Panc1 (cell line): ENCODE measurements around the gene CSE1L. TPM values are rescaled to one million over a fixed set of nuclear protein-coding genes. Genes with fewer than 3 reads are reported as not detected.

ENCODE experiments used
- ATAC-seq: fragments of 200-7000 bp; cut with Tn5 transposase; 2 replicates; pipeline ENCODE4 v1.9.1; 2020; ENCODE audit warnings: mild to moderate bottlenecking, moderate library complexity
- BruUV-seq: library from RNA; stranded (reverse); fragments of 400-500 nt; replicated peaks from 2 replicates; lab custom pipeline; 2021; lab: Mats Ljungman, UMichigan
- CTCF ChIA-PET: fragments of 300-600 bp; sonication (Branson Sonifier 250); formaldehyde crosslinking; loops from one replicate; lab custom pipeline; 2022; ENCODE audit warnings: antibody characterized with exemption; lab: Charles Lee
- POLR2A ChIA-PET: fragments of 300-600 bp; sonication (Branson Sonifier 250); formaldehyde crosslinking; loops from one replicate; lab custom pipeline; 2022; ENCODE audit warnings: antibody characterized with exemption; lab: Charles Lee
- DNase-seq: peaks from one replicate; pipeline ENCODE4 v3.0.0-alpha.2; 2010; ENCODE audit warnings: low read depth, low spot score
- H3K27ac ChIP-seq: 2 replicates; pipeline ENCODE4 v1.5.1; 2011; ENCODE audit warnings: mild to moderate bottlenecking, low read length, inconsistent platforms
- H3K27me3 ChIP-seq: fragments of 200-500 bp; sonication (Bioruptor generic); 2 replicates; pipeline ENCODE4 v1.6.0; 2014; ENCODE audit warnings: low read length, inconsistent platforms; ENCODE audit not compliant: control insufficient read depth, insufficient read depth
- H3K36me3 ChIP-seq: fragments of 200-500 bp; sonication (Bioruptor generic); 2 replicates; pipeline ENCODE4 v1.5.1; 2014; ENCODE audit warnings: inconsistent platforms, mild to moderate bottlenecking, low read length, moderate library complexity; ENCODE audit not compliant: control insufficient read depth, insufficient read depth
- H3K4me1 ChIP-seq: 2 replicates; pipeline ENCODE4 v1.5.1; 2011; ENCODE audit warnings: inconsistent platforms, mild to moderate bottlenecking, low read length, moderate library complexity; ENCODE audit not compliant: control insufficient read depth, insufficient read depth
- H3K4me3 ChIP-seq, 2 experiments: 2 replicates each; pipeline ENCODE4 v1.5.1; 2011 to 2012; ENCODE audit warnings: low read depth in 2 of 2, low read length in 2 of 2, mild to moderate bottlenecking in 2 of 2, inconsistent platforms in 1 of 2, moderate library complexity in 1 of 2
- H3K9me3 ChIP-seq: fragments of 200-500 bp; sonication (Bioruptor generic); 2 replicates; pipeline ENCODE4 v1.5.1; 2014; ENCODE audit warnings: low read depth, mild to moderate bottlenecking, inconsistent platforms, low read length, moderate library complexity; ENCODE audit not compliant: control insufficient read depth, insufficient read depth
- POLR2AphosphoS5 ChIP-seq: IDR thresholded peaks from 2 replicates; pipeline ENCODE4 v1.6.1; 2012; ENCODE audit warnings: mild to moderate bottlenecking, low read depth, low read length, moderate library complexity
- SIN3A ChIP-seq: IDR thresholded peaks from 2 replicates; pipeline ENCODE4 v1.6.1; 2012; ENCODE audit warnings: low read depth, mild to moderate bottlenecking, low read length, moderate library complexity, borderline replicate concordance; ENCODE audit not compliant: insufficient read depth
- TCF7L2 ChIP-seq: IDR thresholded peaks from 2 replicates; pipeline ENCODE4 v1.6.1; 2011; ENCODE audit warnings: mild to moderate bottlenecking, low read depth, low read length, inconsistent platforms
- in situ Hi-C: cut with HindIII; loops from 2 replicates; pipeline ENCODE4 v1.10.0; 2016; ENCODE audit warnings: low sequenced_read_pairs, low pct_unique_long_range_greater_than_20kb
- intact Hi-C: fragments of 100-400 bp; cut with micrococcal nuclease; formaldehyde crosslinking; loops from one replicate; pipeline ENCODE4 v1.10.0; 2022; ENCODE audit not compliant: unreplicated experiment
- total RNA-seq: library from RNA; stranded (reverse); gene quantifications from one replicate; pipeline ENCODE4 v1.2.1, GENCODE V29; 2021; ENCODE audit not compliant: unreplicated experiment
- TF ChIP-seq, protein P1 (sequence below): fragments of 450-650 bp; IDR thresholded peaks from 2 replicates; pipeline ENCODE4 v1.5.1; 2017; ENCODE audit warnings: mild to moderate bottlenecking
- TF ChIP-seq, protein P2 (sequence below), 2 experiments: IDR thresholded peaks; 2 replicates each; pipeline ENCODE4 v1.6.1; 2011 to 2012; ENCODE audit warnings: low read depth in 2 of 2, control low read depth in 1 of 2, low read length in 1 of 2, mild to moderate bottlenecking in 1 of 2, moderate library complexity in 1 of 2; ENCODE audit not compliant: insufficient read depth in 1 of 2

CSE1L gene
- total RNA-seq, 1 experiment from 2014 or later, result 133 TPM

DNA sequence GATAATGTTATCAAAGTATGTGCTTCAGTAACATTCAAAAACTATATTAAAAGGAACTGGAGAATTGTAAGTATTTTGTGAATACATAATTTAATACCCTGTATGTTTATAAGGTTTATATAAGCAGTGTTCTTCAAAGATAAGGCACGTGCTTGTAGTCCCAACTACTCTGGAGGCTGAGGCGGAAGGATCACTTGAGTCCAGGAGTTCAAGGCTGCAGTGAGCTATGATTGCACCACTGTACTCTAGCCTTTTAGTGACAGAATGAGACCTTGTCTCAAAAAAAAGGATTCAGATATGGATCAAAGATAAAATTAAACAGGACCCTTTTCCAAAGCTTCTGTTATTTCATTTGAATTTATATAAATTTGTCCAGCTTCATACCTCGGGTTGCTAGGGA lies 17.2 kb downstream of the CSE1L start:
- Histone ChIP-seq H3K4me1 (no peaks in the 10 kb centered on the region), H3K27me3 (no peaks in the 10 kb centered on the region), H3K27ac (no peak overlapping the region), H3K9me3 (no peaks in the 10 kb centered on the region), H3K4me3 (no peak overlapping the region), H3K36me3 (peaks cover 46% of the 10 kb centered on the region)
- intact Hi-C loops, result no loop called here
- ChIA-PET CTCF (interaction anchor here (0.6 kb wide), 1 partner anchor 137 kb away, joined by 3 read pairs; no protein-coding TSS in a partner anchor), POLR2A (interaction anchor here (0.6 kb wide), 1 partner anchor 35 kb away, joined by 3 read pairs; no protein-coding TSS in a partner anchor)
- no peak for DNase-seq
- TF ChIP-seq, protein P1, sequence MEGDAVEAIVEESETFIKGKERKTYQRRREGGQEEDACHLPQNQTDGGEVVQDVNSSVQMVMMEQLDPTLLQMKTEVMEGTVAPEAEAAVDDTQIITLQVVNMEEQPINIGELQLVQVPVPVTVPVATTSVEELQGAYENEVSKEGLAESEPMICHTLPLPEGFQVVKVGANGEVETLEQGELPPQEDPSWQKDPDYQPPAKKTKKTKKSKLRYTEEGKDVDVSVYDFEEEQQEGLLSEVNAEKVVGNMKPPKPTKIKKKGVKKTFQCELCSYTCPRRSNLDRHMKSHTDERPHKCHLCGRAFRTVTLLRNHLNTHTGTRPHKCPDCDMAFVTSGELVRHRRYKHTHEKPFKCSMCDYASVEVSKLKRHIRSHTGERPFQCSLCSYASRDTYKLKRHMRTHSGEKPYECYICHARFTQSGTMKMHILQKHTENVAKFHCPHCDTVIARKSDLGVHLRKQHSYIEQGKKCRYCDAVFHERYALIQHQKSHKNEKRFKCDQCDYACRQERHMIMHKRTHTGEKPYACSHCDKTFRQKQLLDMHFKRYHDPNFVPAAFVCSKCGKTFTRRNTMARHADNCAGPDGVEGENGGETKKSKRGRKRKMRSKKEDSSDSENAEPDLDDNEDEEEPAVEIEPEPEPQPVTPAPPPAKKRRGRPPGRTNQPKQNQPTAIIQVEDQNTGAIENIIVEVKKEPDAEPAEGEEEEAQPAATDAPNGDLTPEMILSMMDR, result no peak
- TF ChIP-seq TCF7L2 (no peak), SIN3A (no peak), POLR2AphosphoS5 (no peak)
- TF ChIP-seq, protein P2, sequence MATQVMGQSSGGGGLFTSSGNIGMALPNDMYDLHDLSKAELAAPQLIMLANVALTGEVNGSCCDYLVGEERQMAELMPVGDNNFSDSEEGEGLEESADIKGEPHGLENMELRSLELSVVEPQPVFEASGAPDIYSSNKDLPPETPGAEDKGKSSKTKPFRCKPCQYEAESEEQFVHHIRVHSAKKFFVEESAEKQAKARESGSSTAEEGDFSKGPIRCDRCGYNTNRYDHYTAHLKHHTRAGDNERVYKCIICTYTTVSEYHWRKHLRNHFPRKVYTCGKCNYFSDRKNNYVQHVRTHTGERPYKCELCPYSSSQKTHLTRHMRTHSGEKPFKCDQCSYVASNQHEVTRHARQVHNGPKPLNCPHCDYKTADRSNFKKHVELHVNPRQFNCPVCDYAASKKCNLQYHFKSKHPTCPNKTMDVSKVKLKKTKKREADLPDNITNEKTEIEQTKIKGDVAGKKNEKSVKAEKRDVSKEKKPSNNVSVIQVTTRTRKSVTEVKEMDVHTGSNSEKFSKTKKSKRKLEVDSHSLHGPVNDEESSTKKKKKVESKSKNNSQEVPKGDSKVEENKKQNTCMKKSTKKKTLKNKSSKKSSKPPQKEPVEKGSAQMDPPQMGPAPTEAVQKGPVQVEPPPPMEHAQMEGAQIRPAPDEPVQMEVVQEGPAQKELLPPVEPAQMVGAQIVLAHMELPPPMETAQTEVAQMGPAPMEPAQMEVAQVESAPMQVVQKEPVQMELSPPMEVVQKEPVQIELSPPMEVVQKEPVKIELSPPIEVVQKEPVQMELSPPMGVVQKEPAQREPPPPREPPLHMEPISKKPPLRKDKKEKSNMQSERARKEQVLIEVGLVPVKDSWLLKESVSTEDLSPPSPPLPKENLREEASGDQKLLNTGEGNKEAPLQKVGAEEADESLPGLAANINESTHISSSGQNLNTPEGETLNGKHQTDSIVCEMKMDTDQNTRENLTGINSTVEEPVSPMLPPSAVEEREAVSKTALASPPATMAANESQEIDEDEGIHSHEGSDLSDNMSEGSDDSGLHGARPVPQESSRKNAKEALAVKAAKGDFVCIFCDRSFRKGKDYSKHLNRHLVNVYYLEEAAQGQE (IDR thresholded peaks at IDR 0.05; ENCODE audit: insufficient read depth in 1 of 2, low read depth in 2 of 2, low read length in 1 of 2), result no peak
- in situ Hi-C loops, result no loop called here
- BruUV-seq, result no TSS peak
- no peak for ATAC-seq

DNA sequence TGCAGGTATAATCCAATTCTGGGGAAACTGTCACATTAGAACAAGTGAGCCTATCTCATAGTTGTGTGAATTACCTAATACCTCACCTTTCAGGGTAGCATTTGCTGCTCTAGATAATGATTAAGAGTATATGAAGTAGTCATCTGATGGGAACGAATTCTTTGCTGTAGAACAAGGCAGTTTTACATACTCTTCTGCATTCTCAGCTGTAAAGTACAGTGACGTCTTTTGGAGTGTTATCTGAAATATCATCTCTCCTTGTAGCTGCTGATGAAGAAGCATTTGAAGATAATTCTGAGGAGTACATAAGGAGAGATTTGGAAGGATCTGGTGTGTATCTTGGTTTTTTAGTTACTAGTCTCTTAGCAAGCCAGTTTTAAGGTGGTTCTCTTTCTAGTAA lies 28.4 kb downstream of the CSE1L start:
- no peak overlapping the region for H3K4me3 ChIP-seq
- no peaks in the 10 kb centered on the region for H3K9me3 ChIP-seq
- no peaks in the 10 kb centered on the region for H3K27me3 ChIP-seq
- no TSS peak for BruUV-seq
- peaks cover 51% of the 10 kb centered on the region for H3K36me3 ChIP-seq
- POLR2A ChIA-PET, result no interaction called here
- in situ Hi-C loops, result no loop called here
- no peak for DNase-seq
- intact Hi-C loops, result no loop called here
- no peak for ATAC-seq
- TF ChIP-seq SIN3A (no peak), POLR2AphosphoS5 (no peak), TCF7L2 (no peak)
- TF ChIP-seq, protein P2 (IDR thresholded peaks at IDR 0.05; ENCODE audit: insufficient read depth in 1 of 2, low read depth in 2 of 2, low read length in 1 of 2), result no peak
- TF ChIP-seq, protein P1, result no peak
- no peak overlapping the region for H3K27ac ChIP-seq
- H3K4me1 ChIP-seq, result no peaks in the 10 kb centered on the region
- CTCF ChIA-PET, result no interaction called here
